Activated CD8-positive, alpha-beta memory T cell treated with anti-CD3 and anti-CD28 coated beads for 1 hour (primary cell): ENCODE measurements around the gene SLFN11.
"Not testable (repeated sequence)": the region's sequence is repeated elsewhere in the genome, so short reads cannot be mapped to it uniquely, and the experiment has no call there.

Experiments
- DNase-seq, 2 donors: peaks; one replicate each; pipeline ENCODE4 v3.0.0-alpha.2; 2020; ENCODE audit warnings: low read depth in 1 of 2; ENCODE audit errors: extremely low read depth in 1 of 2

SLFN11 gene

GRCh38 chr17:35359398-35359797 is 14.0 kb downstream of the SLFN11 start:
- no peak for DNase-seq

DNA sequence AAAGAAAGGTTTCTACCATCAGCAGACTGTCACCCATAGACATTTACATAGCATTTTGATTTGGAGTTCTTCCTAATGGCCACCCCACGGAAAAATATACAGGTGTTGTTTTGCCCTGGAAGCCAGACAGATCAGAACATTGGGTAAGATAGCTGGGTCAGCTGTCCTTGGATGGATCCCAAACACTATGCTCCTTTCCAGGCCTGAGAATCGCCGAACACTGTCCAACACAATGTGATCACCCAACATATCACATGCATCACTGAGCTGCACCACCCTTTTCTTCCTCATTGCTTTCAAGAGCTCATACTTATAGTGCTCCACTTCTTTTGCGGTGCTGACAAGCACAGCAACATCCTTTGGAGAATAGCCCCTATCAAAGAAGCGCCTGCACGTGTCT is 21.1 kb downstream of the SLFN11 start:
- no peak for DNase-seq

DNA sequence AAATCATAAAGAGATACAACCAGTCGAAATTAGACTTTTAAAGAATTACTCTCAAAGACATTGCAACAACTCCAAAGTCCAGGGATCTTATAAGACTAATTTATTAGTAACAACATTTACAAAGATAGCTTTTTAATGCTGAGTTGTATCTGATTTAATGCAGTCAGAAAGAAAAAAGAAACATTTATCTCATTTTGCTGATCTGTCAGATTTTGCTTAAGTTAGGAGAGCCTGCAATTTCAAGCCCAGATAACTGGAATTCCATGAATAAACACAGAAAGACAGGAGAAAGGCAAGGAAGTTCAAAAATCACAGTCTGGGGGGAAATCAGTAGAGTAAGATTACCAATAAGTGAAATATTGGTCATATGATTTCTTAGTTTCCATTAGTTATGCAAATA is 22.9 kb downstream of the SLFN11 start:
- DNase-seq: no peak

DNA sequence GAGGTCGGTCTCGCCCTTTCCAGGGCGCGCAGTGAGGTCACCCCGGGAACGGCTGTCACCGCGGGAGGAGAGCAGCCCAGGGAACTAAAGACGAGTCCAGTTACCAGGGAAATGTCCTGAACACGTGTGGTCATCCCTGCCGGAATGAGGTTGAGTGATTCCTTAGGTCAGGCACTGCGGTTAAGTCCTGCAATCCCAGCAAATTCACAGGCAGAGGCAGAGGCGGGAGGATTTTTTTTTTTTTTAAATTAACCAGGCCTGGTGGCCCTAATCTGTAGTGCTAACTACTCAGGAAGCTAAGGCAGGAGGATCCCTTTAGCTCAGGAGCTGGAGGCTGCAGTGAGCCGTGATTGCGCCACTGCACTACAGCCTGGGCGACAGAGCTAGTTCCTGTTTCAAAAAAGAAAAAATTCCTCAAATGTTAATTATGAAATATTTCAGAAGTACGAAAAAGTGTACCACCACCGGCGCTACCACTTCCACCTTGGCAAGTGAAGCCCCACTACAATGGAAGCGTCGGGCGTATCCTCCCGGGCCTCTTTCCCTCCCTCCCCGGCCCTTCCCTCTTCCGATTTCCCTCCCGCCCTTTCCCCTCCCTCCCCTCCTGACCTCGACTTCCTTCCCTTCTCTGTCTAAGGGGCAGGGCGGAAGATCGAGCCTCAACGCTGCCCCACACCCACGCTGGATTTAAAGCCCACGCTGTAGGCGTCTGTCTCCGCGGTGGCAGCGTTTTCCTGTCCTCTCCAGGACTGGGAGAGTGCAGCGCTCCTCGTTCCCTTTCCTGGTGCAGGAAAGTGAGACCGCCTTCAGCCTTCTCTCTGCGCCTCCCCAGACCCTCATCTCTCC is 27.3 kb downstream of the SLFN11 start:
- no peak for DNase-seq

- no peak for DNase-seq
Measured at GRCh38 chr17:35345445-35345925, 27.9 kb downstream of the SLFN11 start.

DNA sequence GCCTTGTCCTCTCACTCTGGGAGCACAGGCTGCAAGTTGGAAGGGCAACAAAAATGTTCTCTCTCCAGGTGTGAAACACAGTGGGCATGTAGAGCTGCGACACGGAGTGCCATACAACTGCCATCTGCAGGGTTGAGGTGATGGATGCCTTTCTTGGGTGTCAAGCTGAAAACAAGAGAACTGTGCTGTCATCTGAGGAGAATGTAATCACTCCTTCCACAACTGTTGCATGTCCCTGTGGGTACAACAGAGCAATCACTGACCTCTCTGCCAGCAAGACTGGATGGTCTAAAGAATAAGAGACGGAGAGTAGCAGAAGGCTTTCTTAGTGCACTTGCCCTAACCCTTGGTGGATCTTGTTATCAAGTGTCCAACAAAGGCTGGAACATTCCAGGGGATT is 29.2 kb downstream of the SLFN11 start:
- no peak for DNase-seq

- no peak for DNase-seq
Measured at GRCh38 chr17:35342276-35342675, 31.1 kb downstream of the SLFN11 start.

DNA sequence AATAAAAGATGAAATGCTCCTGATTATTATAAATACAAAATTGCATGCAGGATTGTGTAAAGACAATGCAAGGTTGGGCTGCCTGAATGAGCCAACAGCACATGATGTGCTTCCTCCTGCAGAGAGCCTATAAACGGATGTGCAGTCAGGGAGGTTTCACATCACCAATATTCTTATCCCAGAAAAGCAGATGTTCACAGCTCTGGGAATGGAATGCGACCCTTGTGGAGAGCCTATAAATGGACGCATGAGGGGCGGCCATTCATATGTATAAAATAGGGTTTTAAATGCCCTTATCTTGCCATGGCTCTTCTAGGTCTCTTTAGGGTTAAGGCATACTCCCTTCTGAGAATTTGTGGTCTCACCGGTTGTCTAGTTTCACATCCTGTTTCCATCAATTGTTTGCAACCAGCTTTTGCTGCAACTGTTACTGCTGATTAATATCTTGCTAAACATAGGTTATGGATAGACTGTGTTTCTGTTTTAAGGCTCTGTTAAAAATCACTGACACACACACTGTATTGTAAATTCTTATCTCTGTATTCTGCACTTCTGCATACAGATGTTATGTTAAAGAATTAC is 31.9 kb downstream of the SLFN11 start:
- DNase-seq: no peak

GRCh38 chr17:35338230-35338629 is 35.2 kb downstream of the SLFN11 start:
- DNase-seq: no peak

DNA sequence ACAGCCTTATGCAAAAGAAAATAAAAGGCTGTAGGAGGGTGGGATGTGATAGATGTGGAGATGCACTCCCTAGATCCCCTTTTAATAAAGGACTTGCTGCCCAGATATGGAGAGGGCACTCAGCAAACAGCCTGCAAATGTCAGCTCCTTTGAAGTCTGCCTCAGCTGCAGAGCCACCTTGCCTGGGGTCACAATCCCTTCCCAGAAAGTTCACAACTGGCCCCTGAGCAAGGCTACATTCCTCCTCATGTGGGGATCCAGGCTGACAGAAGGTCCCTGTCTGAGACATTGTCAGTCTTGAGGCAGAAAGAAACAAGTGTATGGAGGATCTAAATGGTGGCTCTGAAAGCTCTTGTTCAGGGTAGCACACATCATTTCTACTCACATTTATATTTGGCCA is 36.1 kb downstream of the SLFN11 start:
- DNase-seq: no peak

DNA sequence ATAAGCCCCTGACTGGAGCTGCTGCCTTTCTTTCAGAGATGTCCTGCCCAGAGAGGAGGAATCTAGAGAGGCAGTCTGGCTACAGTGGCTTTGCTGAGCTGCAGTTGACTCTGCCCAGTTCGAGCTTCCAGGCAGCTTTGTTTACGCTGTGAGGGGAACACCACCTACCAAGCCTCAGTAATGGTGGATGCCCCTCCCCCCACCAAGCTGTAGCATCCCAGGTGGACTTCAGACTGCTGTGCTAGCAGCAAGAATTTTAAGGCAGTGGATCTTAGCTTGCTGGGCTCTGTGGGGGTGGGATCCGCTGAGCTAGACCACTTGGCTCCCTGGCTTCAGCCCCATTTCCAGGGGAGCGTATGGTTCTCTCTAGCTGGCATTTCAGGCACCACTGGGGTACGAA is 39.8 kb downstream of the SLFN11 start:
- not testable (repeated sequence) for DNase-seq

DNA sequence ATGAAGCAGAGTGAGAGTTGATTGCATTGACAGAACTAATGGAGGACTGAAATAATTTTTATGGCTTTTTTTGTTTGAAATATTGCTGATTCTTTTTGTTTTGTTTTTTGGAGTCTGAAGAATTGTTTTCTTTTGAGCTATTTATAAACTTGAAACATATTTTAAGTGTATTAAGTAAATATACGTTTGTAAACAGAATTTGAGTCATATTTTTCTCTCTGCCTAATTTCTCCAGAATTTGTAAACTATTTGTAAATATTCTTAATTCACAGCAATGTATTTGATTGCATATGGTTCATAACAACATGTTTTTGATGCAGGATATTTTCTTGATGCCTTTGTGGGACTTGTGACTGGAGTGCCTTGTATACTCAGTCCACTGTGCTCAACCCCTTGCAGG is 50.7 kb downstream of the SLFN11 start:
- DNase-seq: no peak

- no peak for DNase-seq
Measured at GRCh38 chr17:35315971-35316370, 57.5 kb downstream of the SLFN11 start.

DNA sequence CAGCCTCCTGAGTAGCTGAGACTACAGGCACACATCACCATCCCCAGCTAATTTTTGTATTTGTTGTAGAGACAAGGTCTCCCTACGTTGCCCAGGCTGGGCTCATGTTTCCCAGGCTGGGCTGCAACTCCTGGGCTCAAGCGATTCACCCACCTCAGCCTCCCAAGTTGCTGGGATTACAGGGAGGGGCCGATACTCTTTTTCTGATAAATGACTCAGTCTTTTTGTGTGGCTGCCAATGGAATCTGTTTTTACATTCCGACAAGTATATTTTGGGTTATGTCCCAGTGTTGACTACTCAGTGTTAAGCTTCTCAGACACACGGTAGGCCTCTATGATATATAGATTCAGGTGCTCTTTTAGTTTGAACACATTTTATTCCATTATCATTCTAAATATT is 58.1 kb downstream of the SLFN11 start:
- no peak for DNase-seq

- DNase-seq: no peak
Measured at GRCh38 chr17:35314415-35315216, 58.8 kb downstream of the SLFN11 start.

GRCh38 chr17:35313875-35314409 is 59.5 kb downstream of the SLFN11 start:
- DNase-seq: peak in 1 of 2 donors; percentile 11

- peak; percentile 69 to 83 for DNase-seq
Measured at GRCh38 chr17:35312790-35313711, 60.4 kb downstream of the SLFN11 start.

GRCh38 chr17:35312346-35312745 is 61.1 kb downstream of the SLFN11 start:
- DNase-seq: no peak

GRCh38 chr17:35309345-35309744 is 64.1 kb downstream of the SLFN11 start:
- not testable (repeated sequence) for DNase-seq
